Activated T-cell treated with anti-CD3 and anti-CD28 coated beads, Interleukin-2, amount 50 U/mL, for 24 hours (primary cell): ENCODE measurements around the gene IDNK.
A peak's percentile ranks its signal among the peaks of the same experiment; 100 is the strongest.

Source experiments
- DNase-seq: peaks from one replicate; pipeline ENCODE4 v3.0.0-alpha.2; 2020
- H3K27ac Mint-ChIP-seq: 2 replicates; pipeline ENCODE4 v1.8.0; 2020; ENCODE audit warnings: mild to moderate bottlenecking, mixed read lengths
- H3K27me3 Mint-ChIP-seq: 2 replicates; pipeline ENCODE4 v1.8.0; 2020; ENCODE audit warnings: mixed read lengths
- H3K36me3 Mint-ChIP-seq: 2 replicates; pipeline ENCODE4 v1.8.0; 2020; ENCODE audit warnings: low read depth, mixed read lengths
- H3K4me1 Mint-ChIP-seq: 2 replicates; pipeline ENCODE4 v1.8.0; 2020; ENCODE audit warnings: low read depth, mixed read lengths
- H3K4me3 Mint-ChIP-seq: 2 replicates; pipeline ENCODE4 v1.8.0; 2020; ENCODE audit warnings: mild to moderate bottlenecking, moderate library complexity, mixed read lengths
- H3K9me3 Mint-ChIP-seq: 2 replicates; pipeline ENCODE4 v1.8.0; 2020; ENCODE audit warnings: mixed read lengths

IDNK gene

DNA sequence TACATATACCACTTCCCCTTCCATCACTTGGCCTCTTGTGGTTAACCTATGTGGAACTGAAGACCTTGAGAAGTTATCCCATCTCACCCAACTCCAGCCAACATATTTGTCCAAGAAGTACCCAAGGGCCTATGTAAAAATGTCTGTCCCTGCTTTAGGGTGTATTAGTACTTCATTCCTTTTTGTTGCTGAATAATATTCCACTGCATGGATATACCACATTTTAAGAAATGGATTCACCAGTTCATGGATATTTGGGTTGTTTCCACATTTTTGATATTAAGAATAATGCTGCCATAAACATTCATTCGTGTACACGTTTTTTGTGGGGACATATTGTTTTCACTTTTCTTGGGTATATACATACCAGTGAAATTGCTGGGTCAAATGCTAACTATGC is 28.6 kb downstream of the IDNK start:
- no peak overlapping the region for H3K4me3 Mint-ChIP-seq
- no peaks in the 10 kb centered on the region for H3K9me3 Mint-ChIP-seq
- no peaks in the 10 kb centered on the region for H3K27me3 Mint-ChIP-seq
- H3K36me3 Mint-ChIP-seq = peaks cover 12% of the 10 kb centered on the region
- no peak for DNase-seq
- H3K27ac Mint-ChIP-seq = peak overlapping the region; percentile 4
- peaks cover 21% of the 10 kb centered on the region for H3K4me1 Mint-ChIP-seq

DNA sequence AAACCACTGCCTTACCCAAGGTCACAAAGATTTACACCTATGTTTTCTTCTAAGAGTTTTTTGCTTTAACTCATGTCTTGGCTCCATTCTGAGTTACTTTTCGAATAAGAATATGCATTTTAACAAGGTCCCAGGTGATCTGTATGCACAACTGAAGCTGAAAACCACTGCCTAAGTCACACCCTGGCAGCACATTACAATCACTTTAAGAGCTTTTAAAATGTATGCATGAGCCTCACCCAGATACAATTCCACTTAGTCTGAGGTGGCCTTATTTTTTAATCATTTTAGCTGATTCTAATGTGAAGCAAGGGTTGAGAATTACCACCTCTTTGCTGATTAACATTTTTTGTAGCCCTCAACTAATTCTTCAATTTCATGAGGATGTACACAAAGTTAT is 29.5 kb downstream of the IDNK start:
- Mint-ChIP-seq H3K27ac (peak overlapping the region; percentile 3), H3K4me3 (no peak overlapping the region), H3K9me3 (no peaks in the 10 kb centered on the region), H3K36me3 (peaks cover 11% of the 10 kb centered on the region), H3K27me3 (no peaks in the 10 kb centered on the region), H3K4me1 (peaks cover 22% of the 10 kb centered on the region)
- no peak for DNase-seq

DNA sequence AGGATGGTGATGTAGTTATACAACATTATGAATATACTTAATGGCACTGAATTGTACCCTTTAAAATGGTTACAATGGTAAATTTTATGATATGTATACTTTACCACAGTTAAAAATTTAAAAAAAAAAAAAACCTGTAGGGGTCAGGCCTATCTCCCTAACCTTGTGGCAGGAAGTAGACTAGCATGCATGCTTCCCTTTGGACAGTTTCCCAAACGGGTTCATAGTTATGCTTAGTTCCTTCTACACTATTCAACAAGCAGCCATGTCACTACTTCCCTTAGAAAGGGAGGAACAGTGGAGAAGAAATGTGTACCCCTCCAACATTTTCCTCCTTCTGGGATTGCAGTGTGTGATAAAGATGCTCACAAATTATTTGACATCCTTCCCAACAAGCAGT is 32.5 kb downstream of the IDNK start:
- no peak overlapping the region for H3K4me3 Mint-ChIP-seq
- H3K36me3 Mint-ChIP-seq = peaks cover 15% of the 10 kb centered on the region
- H3K4me1 Mint-ChIP-seq = peaks cover 22% of the 10 kb centered on the region
- no peak for DNase-seq
- H3K27me3 Mint-ChIP-seq = no peaks in the 10 kb centered on the region
- H3K9me3 Mint-ChIP-seq = no peaks in the 10 kb centered on the region
- no peak overlapping the region for H3K27ac Mint-ChIP-seq

DNA sequence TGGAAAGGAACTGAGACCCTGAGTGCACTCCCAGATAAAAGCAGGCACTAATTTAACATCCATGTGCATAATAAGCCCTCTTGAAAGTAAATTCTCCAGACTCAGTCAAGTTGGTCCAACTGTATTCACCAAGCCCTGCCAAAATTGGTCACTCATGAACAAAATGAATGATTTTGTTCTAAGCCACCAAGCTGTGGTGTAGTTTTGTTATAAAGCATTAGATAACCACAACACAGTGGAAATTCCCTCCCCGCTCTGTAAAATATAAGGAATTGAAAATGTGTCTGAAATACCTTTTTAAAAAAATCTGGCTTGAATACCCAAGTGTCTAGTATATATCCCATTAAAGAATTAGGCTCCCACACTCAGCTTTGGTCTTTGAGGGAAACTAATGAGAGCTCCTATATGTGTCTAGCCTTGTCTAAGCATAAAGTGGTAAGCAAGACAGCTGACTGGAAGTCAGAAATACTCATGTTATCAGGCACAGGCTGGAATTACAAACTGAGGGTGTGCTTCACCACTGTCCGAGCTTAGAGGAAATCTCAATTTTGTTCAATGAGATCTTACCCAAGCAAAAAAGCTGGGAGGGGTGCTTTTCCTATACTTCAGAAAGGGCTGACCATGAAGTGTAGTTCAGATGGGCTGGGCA is 33.2 kb downstream of the IDNK start:
- Mint-ChIP-seq H3K27me3 (no peaks in the 10 kb centered on the region), H3K27ac (peak overlapping the region; percentile 56), H3K4me3 (no peak overlapping the region), H3K9me3 (no peaks in the 10 kb centered on the region), H3K4me1 (peaks cover 22% of the 10 kb centered on the region), H3K36me3 (peaks cover 22% of the 10 kb centered on the region)
- DNase-seq = no peak

DNA sequence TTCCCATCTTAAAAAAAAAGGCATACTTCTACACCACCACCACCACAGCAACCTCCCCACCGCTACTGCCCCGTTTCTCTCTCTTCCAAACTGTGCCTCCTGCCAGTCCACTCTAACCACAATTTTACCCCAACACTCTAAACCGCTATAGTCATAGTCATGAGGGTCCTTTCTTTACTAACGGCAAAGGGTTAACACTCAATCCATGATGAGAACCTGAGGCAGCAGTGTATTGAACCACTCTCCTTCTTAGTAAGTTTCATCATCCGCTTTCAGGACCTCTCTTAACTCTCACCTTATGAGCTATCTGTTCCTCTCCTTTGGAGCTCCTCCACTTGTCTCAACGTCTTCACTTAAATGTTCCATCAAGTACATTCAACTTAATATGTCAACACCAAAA is 34.0 kb downstream of the IDNK start:
- H3K4me1 Mint-ChIP-seq = peaks cover 22% of the 10 kb centered on the region
- H3K4me3 Mint-ChIP-seq = no peak overlapping the region
- DNase-seq = no peak
- peaks cover 30% of the 10 kb centered on the region for H3K36me3 Mint-ChIP-seq
- H3K9me3 Mint-ChIP-seq = no peaks in the 10 kb centered on the region
- no peak overlapping the region for H3K27ac Mint-ChIP-seq
- H3K27me3 Mint-ChIP-seq = no peaks in the 10 kb centered on the region

- H3K9me3 Mint-ChIP-seq = no peaks in the 10 kb centered on the region
- no peak for DNase-seq
- no peaks in the 10 kb centered on the region for H3K27me3 Mint-ChIP-seq
- peak overlapping the region; percentile 44 for H3K27ac Mint-ChIP-seq
- peaks cover 83% of the 10 kb centered on the region for H3K36me3 Mint-ChIP-seq
- no peak overlapping the region for H3K4me3 Mint-ChIP-seq
- H3K4me1 Mint-ChIP-seq = peaks cover 23% of the 10 kb centered on the region
Measured at GRCh38 chr9:83662933-83663332, 40.0 kb downstream of the IDNK start.

GRCh38 chr9:83665580-83666200 is 42.7 kb downstream of the IDNK start:
- Mint-ChIP-seq H3K4me3 (no peak overlapping the region), H3K9me3 (no peaks in the 10 kb centered on the region), H3K4me1 (peaks cover 27% of the 10 kb centered on the region), H3K27ac (peak overlapping the region; percentile 80), H3K27me3 (no peaks in the 10 kb centered on the region), H3K36me3 (peaks cover 93% of the 10 kb centered on the region)
- DNase-seq = no peak

DNA sequence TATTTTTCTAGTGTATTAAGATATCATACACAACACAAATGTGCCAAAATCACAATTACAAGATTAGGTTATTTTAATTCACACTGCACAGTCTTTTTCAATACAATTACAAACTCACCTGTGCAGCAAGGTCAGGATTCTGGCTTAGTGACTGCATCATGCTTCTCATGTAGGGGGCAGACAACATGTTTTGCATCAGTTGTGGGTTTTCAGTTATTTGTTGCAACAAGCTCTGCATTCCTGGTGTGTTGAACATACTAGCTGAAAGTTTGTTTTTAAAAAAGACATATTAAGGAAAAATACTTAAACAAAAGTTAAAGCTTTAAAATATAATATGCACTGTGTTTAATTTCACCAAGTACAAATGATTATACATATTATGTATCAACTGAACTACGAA is 46.1 kb downstream of the IDNK start:
- DNase-seq = no peak
- Mint-ChIP-seq H3K36me3 (peaks cover 92% of the 10 kb centered on the region), H3K27ac (no peak overlapping the region), H3K27me3 (no peaks in the 10 kb centered on the region), H3K4me3 (no peak overlapping the region), H3K4me1 (peaks cover 34% of the 10 kb centered on the region), H3K9me3 (no peaks in the 10 kb centered on the region)

DNA sequence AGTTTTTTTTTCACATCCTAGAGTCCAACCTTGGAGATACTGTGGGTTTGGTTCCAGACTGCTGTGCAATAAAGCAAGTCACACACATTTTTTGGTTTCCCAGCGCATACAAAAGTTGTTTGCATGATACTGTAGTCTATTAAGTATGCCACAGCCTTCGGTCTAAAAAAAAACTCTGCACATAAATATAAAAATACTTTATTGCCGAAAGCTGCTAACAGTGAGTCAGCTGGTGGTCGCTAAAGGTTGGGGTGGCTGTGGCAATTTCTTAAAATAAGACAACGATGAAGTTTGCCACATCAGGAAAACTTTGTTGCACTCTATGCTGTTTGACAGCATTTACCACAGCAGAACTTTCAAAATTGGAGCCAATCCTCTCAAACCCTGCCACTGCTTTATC is 47.4 kb downstream of the IDNK start:
- DNase-seq = no peak
- Mint-ChIP-seq H3K9me3 (no peaks in the 10 kb centered on the region), H3K27me3 (no peaks in the 10 kb centered on the region), H3K27ac (peak overlapping the region; percentile 52), H3K36me3 (peaks cover 96% of the 10 kb centered on the region), H3K4me3 (no peak overlapping the region), H3K4me1 (peaks cover 38% of the 10 kb centered on the region)

- H3K4me3 Mint-ChIP-seq = no peak overlapping the region
- no peak for DNase-seq
- peak overlapping the region; percentile 52 for H3K27ac Mint-ChIP-seq
- H3K27me3 Mint-ChIP-seq = no peaks in the 10 kb centered on the region
- H3K9me3 Mint-ChIP-seq = no peaks in the 10 kb centered on the region
- peaks cover 93% of the 10 kb centered on the region for H3K36me3 Mint-ChIP-seq
- peaks cover 28% of the 10 kb centered on the region for H3K4me1 Mint-ChIP-seq
Measured at GRCh38 chr9:83671451-83671850, 48.5 kb downstream of the IDNK start.

DNA sequence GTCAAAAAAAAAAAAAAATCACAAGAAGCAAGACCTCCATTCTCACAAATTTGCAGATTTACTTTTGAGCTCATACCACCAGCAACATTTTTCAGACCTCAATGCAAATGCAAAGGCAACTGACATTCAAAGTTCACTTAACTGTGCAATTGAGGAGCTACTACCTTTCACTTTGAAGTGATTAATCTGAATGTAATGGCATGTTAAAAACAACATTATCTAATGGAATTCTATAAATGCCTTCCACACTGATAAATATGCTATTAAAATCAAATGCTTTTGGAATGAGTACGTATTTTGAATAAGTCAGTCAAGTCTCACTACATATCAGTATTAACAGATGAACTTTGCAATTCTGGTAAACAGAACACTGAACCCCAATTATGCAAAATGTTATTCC is 52.5 kb downstream of the IDNK start:
- no peak for DNase-seq
- H3K36me3 Mint-ChIP-seq = peaks cover 93% of the 10 kb centered on the region
- peaks cover 35% of the 10 kb centered on the region for H3K4me1 Mint-ChIP-seq

GRCh38 chr9:83677596-83677995 is 54.7 kb downstream of the IDNK start:
- Mint-ChIP-seq H3K4me3 (no peak overlapping the region), H3K27me3 (no peaks in the 10 kb centered on the region), H3K9me3 (no peaks in the 10 kb centered on the region), H3K36me3 (peaks cover 91% of the 10 kb centered on the region), H3K4me1 (peaks cover 46% of the 10 kb centered on the region), H3K27ac (no peak overlapping the region)
- no peak for DNase-seq

More for the DNA sequence above, 52.5 kb downstream of the IDNK start:
- no peak overlapping the region for H3K4me3 Mint-ChIP-seq
- H3K27ac Mint-ChIP-seq = peak overlapping the region; percentile 47
- H3K9me3 Mint-ChIP-seq = no peaks in the 10 kb centered on the region
- H3K27me3 Mint-ChIP-seq = no peaks in the 10 kb centered on the region

GRCh38 chr9:83680233-83680632 is 57.3 kb downstream of the IDNK start:
- H3K9me3 Mint-ChIP-seq = no peaks in the 10 kb centered on the region
- H3K4me3 Mint-ChIP-seq = no peak overlapping the region
- H3K27me3 Mint-ChIP-seq = no peaks in the 10 kb centered on the region
- no peak for DNase-seq
- H3K4me1 Mint-ChIP-seq = peaks cover 48% of the 10 kb centered on the region
- peak overlapping the region; percentile 72 for H3K27ac Mint-ChIP-seq
- H3K36me3 Mint-ChIP-seq = peaks cover 84% of the 10 kb centered on the region

DNA sequence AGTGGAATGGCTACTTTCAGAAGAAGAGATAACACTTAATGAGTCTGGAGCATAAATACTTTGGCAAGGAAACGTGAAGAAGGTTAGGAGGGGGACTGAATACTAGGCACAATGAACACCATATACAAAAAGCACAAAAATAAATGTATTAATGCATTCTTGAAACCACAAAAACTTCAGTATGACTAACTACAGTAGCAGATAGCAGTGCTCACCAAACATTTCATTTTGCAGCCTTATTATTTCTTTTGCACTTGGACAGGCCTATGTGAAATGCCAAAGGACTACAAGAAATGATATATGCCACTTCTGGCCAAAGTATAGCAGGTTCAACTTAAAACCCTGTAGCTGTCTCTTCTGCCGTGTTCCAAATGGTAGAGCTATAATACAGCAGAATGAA is 58.5 kb downstream of the IDNK start:
- no peak overlapping the region for H3K4me3 Mint-ChIP-seq
- no peaks in the 10 kb centered on the region for H3K27me3 Mint-ChIP-seq
- H3K9me3 Mint-ChIP-seq = no peaks in the 10 kb centered on the region
- no peak for DNase-seq
- H3K4me1 Mint-ChIP-seq = peaks cover 54% of the 10 kb centered on the region
- H3K36me3 Mint-ChIP-seq = peaks cover 78% of the 10 kb centered on the region
- peak overlapping the region; percentile 28 for H3K27ac Mint-ChIP-seq

DNA sequence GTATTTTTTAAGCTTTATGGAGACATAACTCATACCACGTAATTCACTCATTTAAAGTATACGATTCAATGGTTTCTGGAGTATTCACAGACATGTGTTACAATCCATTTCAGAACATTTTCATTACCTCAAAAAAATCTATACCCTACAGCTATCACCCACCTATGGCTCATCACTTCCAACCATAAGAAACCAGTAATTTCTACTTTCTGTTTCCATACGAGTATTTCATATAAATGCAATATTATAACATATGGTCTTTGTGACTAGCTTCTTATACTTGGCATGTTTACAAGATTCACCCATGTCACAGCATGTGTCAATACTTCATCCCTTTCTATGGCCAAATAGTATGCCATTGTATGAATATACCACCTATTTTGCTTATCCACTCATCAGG is 66.0 kb downstream of the IDNK start:
- peaks cover 38% of the 10 kb centered on the region for H3K36me3 Mint-ChIP-seq
- H3K27me3 Mint-ChIP-seq = no peaks in the 10 kb centered on the region
- H3K4me1 Mint-ChIP-seq = peaks cover 81% of the 10 kb centered on the region
- peak overlapping the region; percentile 13 for H3K4me3 Mint-ChIP-seq
- no peak for DNase-seq
- peak overlapping the region; percentile 63 for H3K27ac Mint-ChIP-seq
- H3K9me3 Mint-ChIP-seq = no peaks in the 10 kb centered on the region
